ENCODE results near the gene CCNL2.

Gene CCNL2

DNA sequence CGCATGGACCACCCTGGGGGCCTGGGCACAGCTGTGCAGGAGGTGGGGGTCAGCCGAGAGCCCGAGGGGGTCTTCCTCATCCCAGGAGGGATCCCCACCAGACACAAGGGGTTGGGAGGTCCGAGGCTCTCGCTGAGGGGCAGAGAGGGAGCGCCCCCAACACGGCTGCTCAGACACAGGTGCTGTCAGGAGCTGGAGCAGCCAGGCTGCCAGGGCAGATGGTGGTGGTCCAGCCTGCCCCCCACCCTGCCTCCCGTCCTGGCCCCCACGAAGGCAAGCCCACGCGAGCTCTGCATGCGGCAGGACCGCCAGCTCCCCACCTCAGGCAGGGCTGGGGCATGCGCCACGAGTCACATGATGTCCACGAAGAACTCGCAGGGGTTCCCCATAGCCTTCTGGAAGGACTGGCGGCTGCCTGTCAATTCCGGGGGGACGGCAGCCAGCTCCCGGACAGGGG is 63.3 kb downstream of the CCNL2 start:
- ChIA-PET POLR2A (no interaction called here), CTCF (interaction anchor here (0.8 to 1.5 kb wide), 3 partner anchors 8 to 38 kb away, joined by 3 to 4 read pairs (median 3); no protein-coding TSS in a partner anchor)
- H3K4me3 ChIP-seq (ENCODE audit: low read depth, low read length) = no peak overlapping the region
- TF ChIP-seq, protein P1, sequence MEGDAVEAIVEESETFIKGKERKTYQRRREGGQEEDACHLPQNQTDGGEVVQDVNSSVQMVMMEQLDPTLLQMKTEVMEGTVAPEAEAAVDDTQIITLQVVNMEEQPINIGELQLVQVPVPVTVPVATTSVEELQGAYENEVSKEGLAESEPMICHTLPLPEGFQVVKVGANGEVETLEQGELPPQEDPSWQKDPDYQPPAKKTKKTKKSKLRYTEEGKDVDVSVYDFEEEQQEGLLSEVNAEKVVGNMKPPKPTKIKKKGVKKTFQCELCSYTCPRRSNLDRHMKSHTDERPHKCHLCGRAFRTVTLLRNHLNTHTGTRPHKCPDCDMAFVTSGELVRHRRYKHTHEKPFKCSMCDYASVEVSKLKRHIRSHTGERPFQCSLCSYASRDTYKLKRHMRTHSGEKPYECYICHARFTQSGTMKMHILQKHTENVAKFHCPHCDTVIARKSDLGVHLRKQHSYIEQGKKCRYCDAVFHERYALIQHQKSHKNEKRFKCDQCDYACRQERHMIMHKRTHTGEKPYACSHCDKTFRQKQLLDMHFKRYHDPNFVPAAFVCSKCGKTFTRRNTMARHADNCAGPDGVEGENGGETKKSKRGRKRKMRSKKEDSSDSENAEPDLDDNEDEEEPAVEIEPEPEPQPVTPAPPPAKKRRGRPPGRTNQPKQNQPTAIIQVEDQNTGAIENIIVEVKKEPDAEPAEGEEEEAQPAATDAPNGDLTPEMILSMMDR (IDR thresholded peaks at IDR 0.05; ENCODE audit: insufficient read depth, low read length, missing control alignments) = no peak
- DNase-seq (ENCODE audit: low read depth, low spot score) = no peak
